Effector CD8-positive, alpha-beta T cell (primary cell): ENCODE measurements around the gene NPY2R.

Experiments used
- DNase-seq: peaks from one replicate; lab custom pipeline; 2025; lab: John Stamatoyannopoulos, UW
- total RNA-seq, 4 experiments: gene quantifications; one replicate each; lab custom pipeline; 2026; lab: John Stamatoyannopoulos, UW

The NPY2R gene
- total RNA-seq: 0 reads per million in 4 experiments

- DNase-seq: no peak
Observed at GRCh38 chr4:155208258-155209054, at the start of gene NPY2R. TSS of gene NPY2R (plus strand) at chr4:155208636. CDS start at chr4:155213940, 5,304 bp downstream.

GRCh38 chr4:155161357-155161756 lies 47.1 kb upstream of the NPY2R start:
- DNase-seq: no peak

- no peak for DNase-seq
Observed at GRCh38 chr4:155164718-155165117, 43.7 kb upstream of the NPY2R start.

GRCh38 chr4:155170569-155170968 lies 37.9 kb upstream of the NPY2R start:
- DNase-seq: no peak

- DNase-seq: no peak
Observed at GRCh38 chr4:155173371-155173770, 35.1 kb upstream of the NPY2R start.

- DNase-seq: no peak
Observed at GRCh38 chr4:155174668-155175067, 33.8 kb upstream of the NPY2R start.

- DNase-seq: no peak
Observed at GRCh38 chr4:155179216-155179615, 29.2 kb upstream of the NPY2R start.

- DNase-seq: no peak
Observed at GRCh38 chr4:155186972-155187371, 21.5 kb upstream of the NPY2R start.

- DNase-seq: no peak
Observed at GRCh38 chr4:155187989-155188388, 20.4 kb upstream of the NPY2R start.

GRCh38 chr4:155190099-155190498 lies 18.3 kb upstream of the NPY2R start:
- no peak for DNase-seq

- DNase-seq: no peak
Observed at GRCh38 chr4:155197757-155198156, 10.7 kb upstream of the NPY2R start.

GRCh38 chr4:155207534-155208257 lies 740 bp upstream of the NPY2R start:
- DNase-seq: no peak

- DNase-seq: no peak
Observed at GRCh38 chr4:155220025-155220424, 11.6 kb downstream of the NPY2R start.

GRCh38 chr4:155227131-155227530 lies 18.7 kb downstream of the NPY2R start:
- DNase-seq: no peak

GRCh38 chr4:155228713-155229112 lies 20.3 kb downstream of the NPY2R start:
- no peak for DNase-seq

GRCh38 chr4:155232432-155232831 lies 24.0 kb downstream of the NPY2R start:
- DNase-seq: no peak

- no peak for DNase-seq
Observed at GRCh38 chr4:155234206-155234605, 25.8 kb downstream of the NPY2R start.

- DNase-seq: no peak
Observed at GRCh38 chr4:155237567-155237966, 29.1 kb downstream of the NPY2R start.

- DNase-seq: no peak
Observed at GRCh38 chr4:155241225-155241624, 32.8 kb downstream of the NPY2R start.

GRCh38 chr4:155241664-155242063 lies 33.2 kb downstream of the NPY2R start:
- no peak for DNase-seq

GRCh38 chr4:155245105-155245504 lies 36.7 kb downstream of the NPY2R start:
- DNase-seq: no peak

- no peak for DNase-seq
Observed at GRCh38 chr4:155248002-155248896, 39.8 kb downstream of the NPY2R start.
